GM18502 (cell line): ENCODE data around the gene RASAL2.
"Not testable (repeated sequence)": the region's sequence is repeated elsewhere in the genome, so short reads cannot be mapped to it uniquely, and the experiment has no call there.

Source experiments
- ATAC-seq: cut with Tn5 transposase; IDR thresholded peaks from one replicate; pipeline ENCODE4 v1.9.1; 2021; ENCODE audit warnings: mild to moderate bottlenecking; ENCODE audit not compliant: unreplicated experiment, poor library complexity

RASAL2 gene

GRCh38 chr1:178218550-178218949 lies 124.6 kb downstream of the RASAL2 start:
- no peak for ATAC-seq

DNA sequence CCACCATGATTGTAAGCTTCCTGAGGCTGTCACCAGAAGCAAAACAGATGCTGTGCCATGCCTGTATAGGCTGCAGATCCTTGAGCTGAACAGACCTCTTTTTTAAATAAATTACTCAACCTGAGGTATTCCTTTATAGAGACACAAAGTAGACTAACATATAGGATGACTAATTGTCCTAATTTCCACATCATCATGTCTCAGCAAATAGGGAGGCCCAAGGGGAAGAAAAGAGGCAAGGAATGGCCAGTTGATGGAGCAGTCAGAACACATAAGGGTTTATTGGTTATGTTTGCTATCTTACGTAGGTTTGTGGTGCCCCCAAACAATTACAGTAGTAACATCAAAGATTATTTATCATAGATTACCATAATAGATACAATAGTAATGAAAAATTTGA lies 126.2 kb downstream of the RASAL2 start:
- ATAC-seq, result no peak

GRCh38 chr1:178223289-178223688 lies 129.4 kb downstream of the RASAL2 start:
- no peak for ATAC-seq

GRCh38 chr1:178224358-178224757 lies 130.5 kb downstream of the RASAL2 start:
- no peak for ATAC-seq

- no peak for ATAC-seq
Measured at GRCh38 chr1:178230881-178231409, 137.0 kb downstream of the RASAL2 start.

GRCh38 chr1:178232108-178232507 lies 138.2 kb downstream of the RASAL2 start:
- ATAC-seq, result no peak

DNA sequence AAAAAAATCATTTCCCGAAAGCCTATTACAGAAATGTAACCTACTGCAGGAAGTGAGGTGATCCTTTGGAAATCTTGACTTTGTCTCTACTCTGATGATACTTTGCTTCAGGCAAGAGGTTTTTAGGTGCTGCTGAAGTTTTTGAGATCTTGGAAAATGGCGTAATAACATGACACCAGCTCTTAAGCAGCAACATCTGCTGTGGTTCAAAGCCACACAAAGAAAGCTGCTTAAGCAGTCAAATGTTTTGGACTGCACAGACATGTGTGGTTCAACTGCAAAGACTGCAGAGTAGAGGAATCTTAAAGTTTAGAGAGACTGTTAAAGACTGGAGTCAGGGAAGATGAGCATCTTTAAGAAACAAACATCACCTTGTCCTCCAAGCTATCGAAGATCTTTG lies 139.0 kb downstream of the RASAL2 start:
- no peak for ATAC-seq

DNA sequence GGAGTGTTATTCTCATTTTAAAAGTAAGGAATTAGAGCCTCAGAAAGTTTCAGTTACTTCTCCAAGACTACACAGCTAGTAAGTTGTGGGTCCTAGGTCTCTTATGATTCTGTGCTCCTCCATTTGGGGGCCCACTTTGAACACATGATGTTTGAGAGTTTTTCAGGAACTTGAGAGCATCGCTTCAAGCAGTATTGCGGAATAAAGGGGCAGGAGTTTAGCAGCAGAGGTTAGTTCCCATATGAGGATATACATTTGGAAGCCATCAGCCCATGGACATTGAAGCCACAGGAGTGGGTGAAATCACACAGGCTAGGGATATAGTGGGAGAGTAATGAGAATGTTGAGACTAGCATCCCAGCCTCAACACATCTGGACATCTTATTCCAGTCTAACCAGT lies 143.2 kb downstream of the RASAL2 start:
- no peak for ATAC-seq

GRCh38 chr1:178238722-178239510 lies 145.0 kb downstream of the RASAL2 start:
- no peak for ATAC-seq

DNA sequence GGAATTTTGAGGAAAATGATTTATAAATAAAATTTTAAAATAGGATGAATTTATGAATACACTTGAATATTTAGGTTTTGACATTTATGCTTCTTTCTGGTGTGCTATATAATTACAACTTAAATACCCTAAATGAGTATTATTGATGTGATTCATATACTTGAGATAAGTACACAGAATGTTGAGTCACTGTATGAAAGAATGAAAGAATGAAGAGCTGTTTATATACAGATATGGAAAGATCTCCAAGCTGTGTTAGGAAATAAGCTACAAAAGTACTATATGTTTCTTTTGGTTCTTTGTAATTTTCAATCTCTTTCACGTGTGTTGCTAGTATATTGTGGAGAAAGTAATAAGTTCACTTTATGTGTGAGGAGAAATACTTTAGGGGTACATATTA lies 147.2 kb downstream of the RASAL2 start:
- no peak for ATAC-seq

DNA sequence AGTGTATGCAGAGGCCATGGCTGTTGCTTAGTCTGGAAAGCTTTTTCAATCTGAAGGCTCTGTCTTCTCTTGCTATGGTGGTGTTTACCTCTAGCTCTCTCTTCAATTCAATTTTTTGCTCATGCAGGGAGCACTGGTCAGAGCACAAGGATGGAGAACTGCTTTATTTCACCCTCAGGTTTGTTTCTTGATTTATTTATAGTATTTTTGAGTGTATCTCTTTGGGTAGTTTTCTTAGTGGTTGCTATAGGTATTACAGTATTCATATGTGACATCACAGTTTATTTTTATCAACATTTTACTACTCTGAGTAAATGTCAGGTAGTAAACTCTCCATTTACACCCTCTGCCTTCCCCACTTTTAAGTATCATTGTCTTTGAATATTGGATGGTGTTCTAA lies 147.9 kb downstream of the RASAL2 start:
- no peak for ATAC-seq

DNA sequence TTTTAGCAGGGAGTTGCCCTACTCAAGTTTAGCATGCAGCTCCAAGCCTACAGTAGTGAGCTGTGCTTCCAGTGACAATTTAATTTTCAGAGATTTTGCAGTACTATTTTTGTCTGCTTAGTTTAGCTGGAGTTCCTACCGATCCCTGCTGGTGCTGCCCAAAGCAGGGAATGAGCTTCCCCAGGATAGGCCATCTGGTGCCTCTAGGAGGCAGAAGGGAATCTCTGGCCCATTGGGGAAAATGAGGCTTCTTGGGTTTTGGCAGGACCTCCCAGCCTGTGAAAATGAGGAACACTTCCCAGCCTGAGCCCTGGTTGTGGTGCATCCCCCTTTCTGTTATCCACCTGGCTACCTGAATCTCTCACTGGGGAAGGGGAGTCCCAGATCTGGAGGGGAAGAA lies 149.2 kb downstream of the RASAL2 start:
- ATAC-seq, result no peak

- no peak for ATAC-seq
Measured at GRCh38 chr1:178243890-178244289, 150.0 kb downstream of the RASAL2 start.

- not testable (repeated sequence) for ATAC-seq
Measured at GRCh38 chr1:178248284-178248683, 154.4 kb downstream of the RASAL2 start.

- ATAC-seq, result not testable (repeated sequence)
Measured at GRCh38 chr1:178253581-178253980, 159.7 kb downstream of the RASAL2 start.

DNA sequence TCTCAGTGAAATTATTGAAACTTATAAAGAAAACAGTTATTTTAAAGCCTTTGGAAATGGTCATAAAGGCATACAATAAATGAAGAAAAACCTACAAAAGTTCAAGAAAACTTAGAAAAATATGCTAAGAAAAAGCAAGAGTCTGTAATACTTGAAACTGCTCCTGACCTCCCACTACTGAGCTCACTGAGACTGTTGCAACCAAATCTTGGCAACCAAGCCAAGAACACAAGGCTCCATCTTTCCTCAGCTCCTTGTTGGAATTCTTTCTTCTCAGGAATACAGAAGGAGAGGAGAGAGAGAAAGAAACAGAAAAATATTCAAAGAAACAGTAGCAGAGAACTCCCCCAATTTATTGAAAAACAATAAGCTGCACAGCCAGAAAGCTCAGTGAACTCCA lies 160.5 kb downstream of the RASAL2 start:
- no peak for ATAC-seq

DNA sequence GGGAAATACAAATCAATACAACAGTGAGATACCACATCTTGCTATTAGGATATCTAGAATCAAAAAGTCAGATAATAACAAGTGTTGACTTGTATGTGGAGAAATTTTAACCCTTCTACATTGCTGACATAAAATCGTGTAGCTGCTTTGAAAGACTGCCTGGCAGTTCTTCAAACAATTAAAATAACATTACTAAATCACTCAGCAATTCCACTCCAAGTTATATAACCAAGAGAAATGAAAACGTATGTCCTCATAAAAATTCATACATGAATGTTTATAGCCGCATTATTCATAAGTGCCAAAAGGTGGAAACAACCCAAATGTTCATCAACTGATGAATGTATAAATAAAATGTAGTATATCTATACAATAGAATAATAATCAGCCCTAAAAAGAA lies 164.6 kb downstream of the RASAL2 start:
- no peak for ATAC-seq

- no peak for ATAC-seq
Measured at GRCh38 chr1:178262120-178262500, 168.2 kb downstream of the RASAL2 start.

DNA sequence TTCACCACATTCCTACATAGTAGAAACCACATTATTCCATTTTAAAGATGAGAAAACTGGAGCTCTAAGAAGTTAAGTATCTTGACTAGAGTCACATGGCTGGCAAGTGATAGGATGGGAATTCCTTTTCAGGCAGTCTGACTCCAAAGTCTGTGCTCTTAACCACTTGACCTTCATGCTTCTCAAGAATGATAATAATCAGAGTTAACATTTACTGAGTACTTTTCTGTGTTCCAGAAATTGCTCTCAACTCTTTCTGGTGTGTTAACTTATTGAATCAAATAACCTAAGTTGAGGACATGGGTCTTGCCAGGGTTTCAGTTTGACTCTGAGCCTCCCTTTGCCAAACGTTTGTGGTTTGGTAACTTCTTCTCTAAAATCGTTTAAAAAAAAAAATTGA lies 169.4 kb downstream of the RASAL2 start:
- no peak for ATAC-seq

DNA sequence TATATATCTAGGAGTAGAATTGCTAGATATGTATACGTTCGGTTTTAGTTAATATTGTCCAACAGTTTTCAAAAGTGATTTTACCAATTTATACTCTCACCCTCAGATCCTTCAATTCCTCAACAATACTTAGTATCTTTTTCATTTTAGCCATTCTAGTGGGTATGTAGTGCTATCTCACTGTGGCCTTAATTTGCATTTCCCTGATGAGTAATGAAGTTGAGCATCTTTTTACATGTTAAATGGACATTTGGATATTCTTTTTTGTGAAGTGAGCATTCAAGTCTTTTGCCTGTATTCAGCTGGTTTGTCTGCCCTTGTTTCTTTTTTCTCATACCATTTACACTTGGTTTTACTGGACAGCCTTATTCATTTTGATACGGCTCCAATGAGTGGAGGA lies 172.2 kb downstream of the RASAL2 start:
- no peak for ATAC-seq

DNA sequence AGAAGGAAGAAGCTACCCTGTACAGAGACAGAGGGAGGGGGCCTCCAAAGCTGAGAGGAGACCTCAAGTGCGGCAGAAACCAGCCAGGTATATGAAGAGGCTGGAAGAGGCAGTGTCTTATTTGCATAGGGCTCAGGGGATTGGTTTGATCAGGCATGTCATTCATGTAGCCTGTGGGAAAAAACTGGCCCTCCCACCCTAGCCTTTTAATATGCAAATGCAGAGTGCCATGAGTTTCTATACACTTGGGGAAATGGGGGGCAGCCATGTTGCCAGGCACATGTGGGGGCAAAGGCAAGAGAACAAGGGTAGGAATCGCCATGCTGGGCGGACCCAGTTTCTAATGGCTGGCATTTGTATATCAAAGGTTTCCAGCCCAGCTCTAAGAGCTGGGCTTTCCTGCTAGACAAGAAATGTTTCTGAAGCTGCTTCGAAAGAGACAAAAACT lies 172.7 kb downstream of the RASAL2 start:
- ATAC-seq, result no peak

DNA sequence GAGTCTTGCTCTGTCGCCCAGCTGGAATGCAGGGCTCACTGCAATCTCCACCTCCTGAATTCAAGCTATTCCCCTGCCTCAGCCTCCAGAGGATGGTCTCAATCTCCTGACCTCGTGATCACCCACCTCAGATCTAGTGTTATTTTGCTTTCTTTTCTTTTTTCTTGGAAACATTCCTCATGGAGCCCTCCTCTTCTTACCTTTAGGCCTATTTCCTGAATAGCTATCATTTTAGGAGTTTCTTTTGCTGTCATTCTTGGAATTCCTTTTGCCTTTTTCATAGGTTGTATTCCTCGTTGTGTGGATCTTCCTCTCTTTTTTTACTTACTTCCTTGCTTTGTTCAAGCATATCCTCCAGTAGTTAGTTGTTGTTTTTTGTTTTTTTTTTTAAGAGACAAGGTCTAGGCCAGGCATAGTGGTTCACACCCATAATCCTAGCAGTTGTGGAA lies 173.8 kb downstream of the RASAL2 start:
- ATAC-seq, result no peak
